Superior temporal gyrus (tissue), 1 donor: ENCODE results near the gene PSMD2.
"Not testable (repeated sequence)": the region's sequence is repeated elsewhere in the genome, so short reads cannot be mapped to it uniquely, and the experiment has no call there.

Experiments
- DNase-seq: peaks from one replicate; pipeline ENCODE4 v3.0.0-alpha.2; 2016; ENCODE audit errors: extremely low spot score

Gene PSMD2

GRCh38 chr3:184298759-184299487 lies at the start of gene PSMD2:
PSMD2 (plus strand) TSS chr3:184299241; CDS start chr3:184299267, 26 bp downstream.
- DNase-seq, result peak; percentile 93

GRCh38 chr3:184249412-184250166 lies 49.5 kb upstream of the PSMD2 start, which contains the start of gene EEF1AKMT4:
EEF1AKMT4 (plus strand) TSS chr3:184249672; CDS start chr3:184249695, 23 bp downstream.
- peak; percentile 97 for DNase-seq

- peak; percentile 94 for DNase-seq
Measured at GRCh38 chr3:184250167-184250828, 48.7 kb upstream of the PSMD2 start.

GRCh38 chr3:184255291-184256039 lies 43.6 kb upstream of the PSMD2 start:
- no peak for DNase-seq

GRCh38 chr3:184257083-184257915 lies 41.7 kb upstream of the PSMD2 start:
- no peak for DNase-seq

GRCh38 chr3:184258926-184259325 lies 40.1 kb upstream of the PSMD2 start:
- DNase-seq, result no peak

GRCh38 chr3:184259396-184259877 lies 39.6 kb upstream of the PSMD2 start:
- DNase-seq, result no peak

- DNase-seq, result no peak
Measured at GRCh38 chr3:184259878-184260723, 38.9 kb upstream of the PSMD2 start.

- no peak for DNase-seq
Measured at GRCh38 chr3:184260724-184261269, 38.2 kb upstream of the PSMD2 start.

- DNase-seq, result no peak
Measured at GRCh38 chr3:184261270-184261853, 37.7 kb upstream of the PSMD2 start, which contains the start of gene CAMK2N2. CAMK2N2 (minus strand) TSS chr3:184261553; CDS start chr3:184261285, 268 bp downstream.

GRCh38 chr3:184261854-184262763 lies 36.9 kb upstream of the PSMD2 start:
- DNase-seq, result no peak

GRCh38 chr3:184262764-184263179 lies 36.3 kb upstream of the PSMD2 start:
- no peak for DNase-seq

- DNase-seq, result not testable (repeated sequence)
Measured at GRCh38 chr3:184267249-184267648, 31.8 kb upstream of the PSMD2 start.

- DNase-seq, result no peak
Measured at GRCh38 chr3:184272269-184272668, 26.8 kb upstream of the PSMD2 start.

- no peak for DNase-seq
Measured at GRCh38 chr3:184275381-184275701, 23.7 kb upstream of the PSMD2 start.

GRCh38 chr3:184275961-184276910 lies 22.8 kb upstream of the PSMD2 start, which contains the start of gene ECE2:
ECE2 (plus strand) TSS chr3:184276022; CDS start chr3:184276154, 132 bp downstream.
- no peak for DNase-seq

- no peak for DNase-seq
Measured at GRCh38 chr3:184277366-184277765, 21.7 kb upstream of the PSMD2 start.
